Measurements from ENCODE around the gene FN1. TPM values are rescaled to one million over a fixed set of nuclear protein-coding genes. Genes with fewer than 3 reads are reported as not detected.
A peak's percentile ranks its signal among the peaks of the same experiment; 100 is the strongest.

Gene FN1
- polyA plus RNA-seq, 1 donor (not counting 4 experiments of a cell fraction or from before 2014, with no cell fraction given) = 1,649 TPM

DNA sequence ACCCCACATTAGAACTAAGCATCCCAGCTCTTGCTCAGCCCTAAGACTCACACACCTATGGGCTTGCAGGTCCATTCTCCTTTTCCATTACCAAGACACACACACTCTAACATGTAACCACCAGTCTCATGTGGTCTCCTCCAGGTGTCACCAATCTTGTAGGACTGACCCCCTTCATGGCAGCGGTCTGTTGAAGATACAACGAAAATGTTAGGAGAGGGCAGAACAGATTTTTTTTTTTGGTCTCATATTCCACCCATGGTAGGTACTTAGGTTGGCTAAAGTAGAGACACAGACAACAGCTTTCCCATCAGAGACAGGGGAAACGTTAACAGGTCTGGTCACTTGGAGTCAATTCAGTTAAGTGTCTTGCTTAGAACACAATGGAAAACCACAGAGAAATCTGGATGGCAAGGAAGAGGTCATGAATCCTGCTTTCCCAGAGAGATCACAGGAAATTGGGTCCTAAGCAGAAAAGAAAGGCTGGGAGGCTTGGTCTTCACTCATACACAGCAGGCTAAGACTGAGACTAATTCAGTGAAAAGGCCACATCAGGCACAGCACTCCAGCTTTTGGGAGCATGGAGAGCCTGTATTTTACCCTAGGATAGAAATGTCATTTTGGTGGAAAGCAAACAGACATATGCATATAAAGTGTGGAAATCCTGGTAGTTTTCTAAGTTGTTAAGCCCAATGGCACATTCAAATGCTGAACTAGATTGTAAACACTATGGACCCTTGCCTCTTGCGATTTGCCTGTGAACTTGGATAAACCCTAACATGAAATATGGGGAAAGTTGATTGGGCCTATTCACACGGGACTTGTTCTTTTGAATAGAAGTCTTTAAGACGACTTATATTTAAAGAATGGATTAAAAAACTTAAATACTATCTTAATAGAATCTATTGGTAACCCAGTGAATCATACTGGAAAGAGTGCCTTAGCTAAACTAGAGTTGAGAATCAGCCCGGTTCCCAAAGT, 3.8 kb downstream of the FN1 start:
- FAIRE-seq = peak; percentile 66
- H3K4me3 ChIP-seq (ENCODE audit: control insufficient read depth in 2 of 3, extremely low read depth in 1 of 3, insufficient read depth in 2 of 3, low read depth in 1 of 3, low read length in 3 of 3) = no peak overlapping the region

DNA sequence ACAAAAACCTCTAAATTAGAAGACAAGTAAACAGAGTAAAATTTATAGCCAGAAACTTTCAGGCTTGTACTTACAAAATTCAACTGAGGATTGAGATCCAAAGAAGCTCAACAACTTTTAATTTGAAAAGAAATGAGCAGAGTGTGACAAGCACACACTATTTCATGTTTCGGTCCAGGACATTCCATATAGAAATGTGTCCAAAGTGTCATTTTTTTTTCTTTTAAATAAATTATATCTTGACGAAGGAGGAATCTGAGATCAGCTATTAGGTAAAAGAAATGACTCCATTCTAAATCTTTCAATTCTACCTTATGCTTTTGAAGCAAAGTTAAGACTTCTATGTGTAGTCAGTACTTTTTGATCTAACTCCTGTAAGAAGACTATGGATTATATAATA, 4.6 kb downstream of the FN1 start:
- Histone ChIP-seq H3K36me3 (ENCODE audit: control insufficient read depth in 2 of 2, extremely low read depth in 1 of 2, insufficient read depth in 2 of 2, low read length in 2 of 2) (peaks cover 0 to 12% of the 10 kb centered on the region in 2 experiments), H3K9ac (ENCODE audit: control insufficient read depth, extremely low read depth, insufficient read depth, low read length) (no peak overlapping the region), H3K79me2 (ENCODE audit: control insufficient read depth, insufficient read depth, low read length) (peaks cover 4% of the 10 kb centered on the region), H3K27ac (ENCODE audit: control insufficient read depth, insufficient read depth, low read length) (no peak overlapping the region), H3K27me3 (ENCODE audit: control insufficient read depth, extremely low read depth, insufficient read depth, low read length) (no peaks in the 10 kb centered on the region), H3K9me1 (ENCODE audit: control insufficient read depth, extremely low read depth, insufficient read depth, low read length) (no peaks in the 10 kb centered on the region), H3K4me3 (ENCODE audit: control insufficient read depth in 2 of 3, extremely low read depth in 1 of 3, insufficient read depth in 2 of 3, low read depth in 1 of 3, low read length in 3 of 3) (no peak overlapping the region), H3K4me1 (ENCODE audit: control insufficient read depth, extremely low read depth, insufficient read depth, low read length) (peaks cover 13% of the 10 kb centered on the region), H3K9me3 (ENCODE audit: control insufficient read depth, low read depth, low read length) (no peaks in the 10 kb centered on the region), H3K4me2 (ENCODE audit: control insufficient read depth, extremely low read depth, insufficient read depth, low read depth, low read length) (no peak overlapping the region), H4K20me1 (ENCODE audit: control insufficient read depth, extremely low read depth, insufficient read depth, low read length) (no peaks in the 10 kb centered on the region), H2AFZ (ENCODE audit: control insufficient read depth, low read length) (no peak overlapping the region)
- FAIRE-seq (no peak), DNase-seq (ENCODE audit: low read depth, low spot score) (no peak)
- dilution Hi-C loops (cut with MboI; ENCODE audit: extremely low pct_ligation_motif_present, low sequenced_read_pairs) = no loop called here
- TF ChIP-seq, protein P1, sequence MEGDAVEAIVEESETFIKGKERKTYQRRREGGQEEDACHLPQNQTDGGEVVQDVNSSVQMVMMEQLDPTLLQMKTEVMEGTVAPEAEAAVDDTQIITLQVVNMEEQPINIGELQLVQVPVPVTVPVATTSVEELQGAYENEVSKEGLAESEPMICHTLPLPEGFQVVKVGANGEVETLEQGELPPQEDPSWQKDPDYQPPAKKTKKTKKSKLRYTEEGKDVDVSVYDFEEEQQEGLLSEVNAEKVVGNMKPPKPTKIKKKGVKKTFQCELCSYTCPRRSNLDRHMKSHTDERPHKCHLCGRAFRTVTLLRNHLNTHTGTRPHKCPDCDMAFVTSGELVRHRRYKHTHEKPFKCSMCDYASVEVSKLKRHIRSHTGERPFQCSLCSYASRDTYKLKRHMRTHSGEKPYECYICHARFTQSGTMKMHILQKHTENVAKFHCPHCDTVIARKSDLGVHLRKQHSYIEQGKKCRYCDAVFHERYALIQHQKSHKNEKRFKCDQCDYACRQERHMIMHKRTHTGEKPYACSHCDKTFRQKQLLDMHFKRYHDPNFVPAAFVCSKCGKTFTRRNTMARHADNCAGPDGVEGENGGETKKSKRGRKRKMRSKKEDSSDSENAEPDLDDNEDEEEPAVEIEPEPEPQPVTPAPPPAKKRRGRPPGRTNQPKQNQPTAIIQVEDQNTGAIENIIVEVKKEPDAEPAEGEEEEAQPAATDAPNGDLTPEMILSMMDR (optimal IDR thresholded peaks at IDR 0.05 in 1 of 3, IDR thresholded peaks at IDR 0.05 in 1 of 3, conservative IDR thresholded peaks at IDR 0.05 in 1 of 3; ENCODE audit: extremely low read depth in 1 of 3, insufficient read depth in 2 of 3, low read length in 3 of 3) = no peak
- TF ChIP-seq EZH2 (IDR thresholded peaks at IDR 0.05; ENCODE audit: low read length) = no peak

More for the DNA sequence above, 3.8 kb downstream of the FN1 start:
- TF ChIP-seq, protein P1 (optimal IDR thresholded peaks at IDR 0.05 in 1 of 3, IDR thresholded peaks at IDR 0.05 in 1 of 3, conservative IDR thresholded peaks at IDR 0.05 in 1 of 3; ENCODE audit: extremely low read depth in 1 of 3, insufficient read depth in 2 of 3, low read length in 3 of 3) = no peak
- TF ChIP-seq EZH2 (IDR thresholded peaks at IDR 0.05; ENCODE audit: low read length) = no peak
- no peak for DNase-seq (ENCODE audit: low read depth, low spot score)
- H3K9me1 ChIP-seq (ENCODE audit: control insufficient read depth, extremely low read depth, insufficient read depth, low read length) = no peaks in the 10 kb centered on the region
- H3K9ac ChIP-seq (ENCODE audit: control insufficient read depth, extremely low read depth, insufficient read depth, low read length) = no peak overlapping the region
- H3K4me2 ChIP-seq (ENCODE audit: control insufficient read depth, extremely low read depth, insufficient read depth, low read depth, low read length) = no peak overlapping the region
- peaks cover 18% of the 10 kb centered on the region for H3K4me1 ChIP-seq (ENCODE audit: control insufficient read depth, extremely low read depth, insufficient read depth, low read length)
- no peaks in the 10 kb centered on the region for H4K20me1 ChIP-seq (ENCODE audit: control insufficient read depth, extremely low read depth, insufficient read depth, low read length)
- H3K27ac ChIP-seq (ENCODE audit: control insufficient read depth, insufficient read depth, low read length) = no peak overlapping the region
- dilution Hi-C loops (cut with MboI; ENCODE audit: extremely low pct_ligation_motif_present, low sequenced_read_pairs) = no loop called here
- peaks cover 6% of the 10 kb centered on the region for H3K27me3 ChIP-seq (ENCODE audit: control insufficient read depth, extremely low read depth, insufficient read depth, low read length)
- no peak overlapping the region for H2AFZ ChIP-seq (ENCODE audit: control insufficient read depth, low read length)
- H3K79me2 ChIP-seq (ENCODE audit: control insufficient read depth, insufficient read depth, low read length) = peaks cover 4% of the 10 kb centered on the region
- H3K9me3 ChIP-seq (ENCODE audit: control insufficient read depth, low read depth, low read length) = no peaks in the 10 kb centered on the region
- peaks cover 0 to 12% of the 10 kb centered on the region in 2 experiments for H3K36me3 ChIP-seq (ENCODE audit: control insufficient read depth in 2 of 2, extremely low read depth in 1 of 2, insufficient read depth in 2 of 2, low read length in 2 of 2)
